ENCODE data around the gene NOD2.

NOD2 gene

DNA sequence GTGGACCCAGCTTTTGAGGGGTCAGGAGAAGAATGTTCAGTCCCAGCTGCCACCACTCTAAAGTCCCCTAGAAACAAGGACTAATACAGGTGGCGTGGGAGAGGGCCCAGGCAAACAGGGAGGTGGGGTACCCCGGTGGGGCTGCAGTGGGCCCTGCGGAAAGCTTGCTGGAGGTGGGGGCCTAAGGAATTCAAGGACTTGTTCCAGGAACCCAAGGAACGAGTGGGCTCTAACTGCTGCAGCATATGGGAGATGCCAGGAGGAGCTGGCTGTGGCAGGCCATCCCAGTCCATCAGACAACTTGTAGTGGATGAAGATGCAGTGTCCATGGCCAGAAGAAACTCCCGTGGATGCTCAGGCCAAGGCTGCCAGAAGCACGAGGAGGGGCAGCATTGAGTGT lies 22.9 kb upstream of the NOD2 start:
- DNase-seq (ENCODE audit: low read depth, low spot score) = no peak

DNA sequence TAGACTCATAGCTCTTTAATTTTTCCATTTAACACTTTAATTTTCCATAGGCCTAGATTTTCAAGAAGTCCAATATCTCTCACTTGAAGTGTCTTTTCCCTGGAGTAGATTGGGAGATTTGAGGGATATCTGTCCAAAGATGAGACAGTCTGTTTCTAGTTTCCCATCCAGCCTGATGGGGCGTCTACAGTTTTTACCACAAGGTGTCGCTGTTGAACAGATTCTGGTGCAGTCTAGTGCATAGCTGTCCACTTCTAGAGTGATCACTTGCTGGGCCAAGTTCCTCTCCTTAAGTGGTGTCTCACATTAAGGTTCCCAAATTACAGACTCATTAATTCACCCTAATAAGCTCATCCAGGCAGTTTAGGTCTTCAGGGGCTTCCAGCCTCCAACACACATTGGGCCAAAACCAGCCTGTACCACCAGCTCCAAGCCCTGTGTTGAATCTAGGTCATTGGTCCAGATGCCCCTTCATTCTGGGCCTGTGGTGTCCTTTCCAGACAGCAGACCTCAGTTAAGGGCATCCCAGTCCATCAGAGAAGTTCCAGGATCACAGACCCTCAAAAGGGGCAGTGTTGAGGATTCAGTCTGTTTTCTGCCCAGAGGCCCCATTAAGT lies 21.7 kb upstream of the NOD2 start:
- DNase-seq (ENCODE audit: low read depth, low spot score) = no peak

DNA sequence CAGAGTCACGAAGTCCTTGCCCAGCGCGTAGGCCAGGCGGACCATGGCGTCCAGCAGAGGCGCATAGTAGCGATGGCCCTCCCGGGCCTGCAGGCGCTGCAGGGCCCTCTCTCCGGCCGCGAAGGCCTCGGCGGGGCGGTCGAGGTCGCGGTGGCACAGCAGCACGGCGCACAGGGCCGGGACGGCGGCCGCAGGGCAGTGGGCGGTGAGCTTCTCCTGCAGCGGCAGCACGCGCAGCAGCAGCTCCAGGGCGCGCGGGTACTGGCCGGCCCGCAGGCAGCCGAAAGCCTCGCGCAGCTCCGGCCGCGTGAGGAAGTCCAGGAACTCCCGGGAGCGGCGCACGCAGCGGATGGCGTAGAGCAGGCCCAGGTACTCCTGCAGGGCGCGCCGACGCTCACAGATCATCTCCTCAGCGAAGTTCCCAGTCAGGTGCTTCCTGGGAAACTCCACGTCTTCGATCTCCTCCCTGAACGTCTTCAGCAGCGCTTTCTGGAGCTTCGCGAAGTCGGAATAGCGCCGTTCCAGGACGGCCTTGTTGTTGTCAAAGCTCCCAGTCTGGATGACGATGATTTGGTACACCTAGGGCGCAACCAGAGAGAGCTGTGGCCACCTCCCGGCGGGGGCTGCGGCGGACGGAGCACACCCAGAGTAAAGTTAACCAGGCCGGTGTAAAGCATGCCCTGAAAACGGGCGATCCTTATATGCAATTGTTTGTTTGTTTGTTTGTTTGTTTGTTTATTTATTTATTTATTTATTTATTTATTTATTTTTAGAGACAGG lies 19.7 kb upstream of the NOD2 start:
- no peak for DNase-seq (ENCODE audit: low read depth, low spot score)

DNA sequence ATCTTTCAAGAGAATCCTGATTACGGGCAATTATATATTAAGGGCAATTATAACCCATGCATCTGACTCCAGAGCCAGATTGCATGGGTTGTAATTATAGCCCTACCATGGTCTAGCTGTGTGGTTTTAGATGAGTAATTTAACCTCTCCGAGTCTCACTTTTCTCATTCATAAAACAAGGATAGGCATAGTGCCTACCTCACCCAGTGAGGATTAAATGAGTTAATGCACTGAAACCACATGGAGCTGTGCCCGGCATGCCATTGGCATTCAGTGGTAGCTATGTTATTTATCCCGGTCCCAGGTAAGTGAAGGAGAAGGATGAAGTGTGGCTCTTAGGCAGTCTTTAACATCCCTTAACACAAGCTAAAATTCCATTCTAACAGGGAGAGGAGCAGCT lies 18.6 kb upstream of the NOD2 start:
- DNase-seq (ENCODE audit: low read depth, low spot score) = no peak

DNA sequence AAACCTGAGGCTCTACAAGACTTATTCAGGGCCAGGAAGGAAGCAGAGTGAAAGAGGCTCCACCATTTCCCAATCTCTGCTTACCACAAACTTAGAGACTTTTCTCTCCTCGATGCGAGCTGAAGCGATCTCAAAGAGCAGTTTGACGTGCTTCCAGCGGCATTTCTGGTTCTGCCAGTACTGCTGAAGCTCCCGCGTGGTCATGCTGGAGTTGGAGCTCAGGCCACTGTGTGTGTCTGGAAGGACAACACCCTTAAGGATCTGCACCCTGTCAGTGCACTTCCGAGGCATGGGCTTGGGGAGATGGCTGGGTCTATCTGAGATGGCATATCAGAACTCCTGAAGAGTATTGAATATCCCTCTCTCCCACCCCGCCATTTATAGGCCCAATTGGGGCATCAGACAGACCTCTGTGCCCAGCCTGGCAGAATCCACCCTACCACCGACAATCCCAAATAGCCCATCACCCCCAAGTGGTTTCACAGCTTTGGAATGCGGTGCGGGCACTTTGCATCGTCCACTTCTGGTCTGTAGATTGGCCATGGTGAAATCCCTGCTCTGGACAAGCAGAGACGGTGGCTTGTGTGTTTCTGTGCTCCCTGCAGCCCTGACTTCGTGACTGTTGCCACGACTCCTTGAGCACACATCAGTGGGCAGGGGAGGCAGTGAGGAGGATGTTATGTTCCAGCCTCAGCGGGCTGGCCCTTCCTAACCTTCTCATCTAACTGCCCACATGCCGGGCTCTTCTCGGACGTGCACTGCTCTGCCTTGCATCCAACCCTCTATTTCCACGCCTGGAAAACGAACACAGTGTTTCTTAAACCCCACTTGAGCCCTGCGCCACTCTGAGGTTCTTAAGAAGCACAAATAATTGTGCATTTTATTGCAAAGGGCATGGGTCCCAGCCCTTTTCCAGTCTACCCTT lies 17.5 kb upstream of the NOD2 start:
- no peak for DNase-seq (ENCODE audit: low read depth, low spot score)

DNA sequence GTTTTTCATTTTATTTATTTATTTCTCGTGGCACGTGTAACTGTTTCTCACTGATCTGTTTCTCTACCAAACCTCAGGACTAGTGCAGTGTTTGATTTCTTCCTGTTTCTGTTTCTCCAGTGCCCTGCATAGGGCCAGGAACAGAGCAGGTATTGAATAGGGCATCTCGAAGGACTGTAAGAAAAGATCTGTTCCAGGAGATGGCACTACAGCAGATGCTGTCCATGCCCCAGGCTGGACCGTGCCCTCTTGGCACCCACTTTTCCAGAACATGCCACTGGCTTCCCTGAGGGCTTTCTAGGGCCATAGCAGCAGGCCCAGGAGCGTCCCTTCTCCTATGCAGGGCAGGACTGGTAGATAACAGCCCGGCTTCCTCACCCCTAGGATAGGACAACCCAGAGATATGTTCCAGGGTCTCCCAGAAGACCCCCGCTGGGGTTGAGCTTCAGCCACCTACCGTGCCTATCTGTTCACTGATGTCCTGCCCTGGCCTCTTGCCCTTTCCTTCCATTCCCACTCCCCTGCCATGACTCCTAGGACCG lies 16.7 kb upstream of the NOD2 start:
- DNase-seq (ENCODE audit: low read depth, low spot score) = no peak

DNA sequence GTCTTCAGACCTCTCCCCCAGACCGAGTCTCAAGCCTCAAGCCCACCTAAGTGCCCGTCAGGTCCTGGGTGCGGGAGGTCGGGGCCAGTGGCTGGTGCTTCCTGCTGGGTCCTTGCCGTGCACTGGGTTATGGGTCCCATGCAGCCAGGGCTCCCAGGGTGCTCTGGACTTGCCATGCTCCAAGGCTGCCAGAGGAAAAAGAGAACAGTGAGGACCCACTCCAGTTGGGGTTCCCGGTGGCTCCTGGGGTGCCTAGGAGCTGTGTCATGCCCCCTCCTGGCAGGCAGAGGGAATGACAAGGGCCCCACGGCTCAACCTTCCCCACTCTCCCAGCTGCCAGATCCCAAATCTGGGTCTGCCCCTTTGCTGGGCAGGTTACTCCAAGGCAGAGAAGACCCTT lies 16.1 kb upstream of the NOD2 start:
- DNase-seq (ENCODE audit: low read depth, low spot score) = no peak

DNA sequence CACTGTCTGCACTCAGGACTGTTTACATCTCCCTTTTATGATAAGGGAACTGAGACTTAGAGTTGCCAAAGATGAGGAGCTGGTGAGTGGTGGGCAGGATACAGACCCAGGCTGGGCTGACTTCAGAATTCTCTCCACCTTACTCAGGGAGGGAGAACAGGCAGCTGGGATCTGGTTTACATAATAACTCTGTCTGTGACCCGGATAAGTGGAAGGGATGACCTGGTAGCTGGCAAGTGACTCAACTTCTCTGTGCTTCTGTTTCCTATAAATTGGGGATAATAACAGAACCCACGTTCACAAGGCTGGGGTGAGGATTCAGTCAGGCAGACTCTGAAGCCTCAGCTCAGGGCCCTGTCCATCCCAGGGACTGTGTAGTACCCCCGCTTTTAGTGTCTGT lies 14.9 kb upstream of the NOD2 start:
- DNase-seq (ENCODE audit: low read depth, low spot score) = no peak

DNA sequence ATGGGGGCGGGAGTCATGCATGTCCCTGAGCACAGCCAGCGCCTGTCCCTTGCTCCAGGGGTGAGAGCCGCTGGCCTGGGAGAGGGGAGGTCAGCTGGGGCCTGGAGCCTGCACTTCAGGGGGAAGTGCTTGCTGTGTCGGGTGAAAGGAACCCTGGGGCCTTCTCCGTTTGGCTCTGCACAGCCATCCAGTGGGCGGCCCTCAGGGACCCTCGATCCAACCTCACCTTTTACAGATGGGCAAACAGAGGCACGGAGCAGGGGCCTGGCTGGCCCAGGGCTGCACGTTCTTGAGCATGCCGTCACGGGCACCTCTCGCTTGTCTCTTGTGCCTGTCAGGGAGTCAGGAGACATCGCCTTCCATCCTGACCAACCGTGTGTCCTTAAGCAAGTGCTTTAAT lies 14.1 kb upstream of the NOD2 start:
- DNase-seq (ENCODE audit: low read depth, low spot score) = no peak

DNA sequence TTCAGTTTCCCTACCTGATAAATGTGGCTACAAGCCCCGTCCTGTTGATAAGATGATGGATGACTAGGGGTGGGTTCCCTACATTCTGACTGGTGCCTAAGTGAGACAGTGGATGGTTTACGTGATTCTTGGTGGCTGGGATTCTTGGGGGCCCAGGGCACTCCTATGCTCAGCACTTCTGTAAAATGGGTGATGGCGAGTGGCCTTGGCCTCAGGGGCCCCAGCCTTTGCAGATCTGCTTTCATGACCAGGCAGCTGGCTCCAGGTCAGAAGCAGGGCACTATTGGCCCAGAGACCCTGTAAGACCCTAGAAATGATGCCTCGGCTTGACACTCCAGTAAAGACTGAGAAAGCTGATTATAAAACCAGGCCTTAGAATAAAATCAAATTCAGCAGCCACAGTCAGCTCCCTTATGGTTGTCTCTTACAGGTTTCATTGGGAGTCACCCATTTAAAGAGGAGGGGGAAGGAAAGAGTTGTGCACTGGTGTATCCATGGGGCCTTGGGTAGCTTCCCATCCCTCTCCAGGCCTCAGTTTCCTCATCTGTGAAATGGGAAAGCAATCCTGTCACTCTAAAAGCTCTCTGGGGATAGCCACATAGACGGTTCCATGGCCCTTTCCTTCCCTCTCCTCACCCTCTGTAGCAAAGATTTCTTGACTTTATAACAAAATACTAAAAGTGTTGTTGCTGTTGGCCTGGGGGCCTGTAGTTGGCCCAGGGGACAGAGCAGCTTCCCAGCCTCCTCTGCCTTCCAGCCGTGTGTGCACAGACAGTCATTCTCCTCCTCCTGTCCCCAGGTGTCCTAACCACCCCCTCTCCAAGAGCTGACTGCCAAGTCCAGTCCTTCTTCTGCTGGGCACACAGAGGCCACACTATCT lies 13.5 kb upstream of the NOD2 start:
- no peak for DNase-seq (ENCODE audit: low read depth, low spot score)

DNA sequence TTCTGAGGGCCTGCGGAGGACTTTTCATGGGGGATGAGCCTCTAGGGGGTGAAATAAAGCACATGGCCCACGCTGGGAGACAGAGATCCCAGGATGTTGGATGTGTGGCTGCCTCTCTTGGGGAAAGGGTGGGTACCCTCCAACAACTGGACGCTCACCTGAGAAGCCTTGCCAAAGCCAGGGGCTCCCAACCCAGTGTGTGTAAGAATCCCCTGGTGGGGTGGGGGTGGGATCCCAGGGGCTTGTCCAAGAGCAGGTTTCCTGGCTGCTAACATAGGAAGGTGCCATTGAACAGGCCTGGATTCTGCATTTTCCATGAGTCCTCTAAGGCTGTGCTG lies 12.9 kb upstream of the NOD2 start:
- DNase-seq (ENCODE audit: low read depth, low spot score) = no peak

DNA sequence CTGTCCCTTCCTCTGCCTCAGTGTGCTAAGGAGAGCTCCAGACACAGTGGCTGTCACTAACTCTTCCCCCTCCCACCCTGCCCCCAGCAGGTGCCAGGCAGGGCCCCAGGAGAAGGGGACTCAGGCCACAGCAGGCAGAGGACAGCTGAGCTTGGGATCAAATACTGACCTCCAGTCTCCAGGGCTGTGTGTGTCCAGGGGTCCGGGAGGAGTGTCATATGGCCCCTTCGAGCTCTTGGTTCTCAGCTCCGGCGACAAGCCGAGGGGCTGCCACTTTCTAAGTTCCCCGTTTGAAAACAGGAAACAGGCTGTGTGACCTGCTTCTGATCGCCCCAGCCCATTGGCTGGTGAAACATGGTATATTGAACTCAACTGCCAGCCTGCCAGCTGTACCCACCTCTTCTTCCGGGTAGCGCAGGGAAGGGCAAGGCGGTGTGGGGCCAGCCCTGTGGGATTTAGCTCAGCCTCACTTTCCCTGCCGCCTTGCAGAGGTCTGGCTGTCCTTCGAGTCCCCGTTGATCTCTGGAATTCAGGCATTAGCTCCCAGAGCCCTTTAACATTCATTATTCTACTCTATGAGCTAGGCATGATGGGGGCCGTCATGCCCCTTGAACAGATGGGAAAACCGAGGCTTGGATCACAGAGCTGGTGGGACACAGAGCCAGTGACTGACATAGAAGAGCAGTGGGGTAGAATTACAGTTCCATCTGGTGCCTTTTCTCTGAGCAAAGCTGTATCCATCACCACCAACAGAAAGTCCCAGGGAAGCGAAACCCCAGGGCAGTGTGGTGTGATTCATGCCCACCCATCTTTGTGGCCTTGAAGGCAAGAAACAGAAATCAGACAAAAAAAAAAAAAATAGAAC lies 12.2 kb upstream of the NOD2 start, which contains the start of gene SNX20:
Gene SNX20, minus strand, starts transcription at position 292 of the 865 bp plus-strand sequence. CDS start 3,786 bp downstream, outside the sequence.
- DNase-seq (ENCODE audit: low read depth, low spot score) = no peak

DNA sequence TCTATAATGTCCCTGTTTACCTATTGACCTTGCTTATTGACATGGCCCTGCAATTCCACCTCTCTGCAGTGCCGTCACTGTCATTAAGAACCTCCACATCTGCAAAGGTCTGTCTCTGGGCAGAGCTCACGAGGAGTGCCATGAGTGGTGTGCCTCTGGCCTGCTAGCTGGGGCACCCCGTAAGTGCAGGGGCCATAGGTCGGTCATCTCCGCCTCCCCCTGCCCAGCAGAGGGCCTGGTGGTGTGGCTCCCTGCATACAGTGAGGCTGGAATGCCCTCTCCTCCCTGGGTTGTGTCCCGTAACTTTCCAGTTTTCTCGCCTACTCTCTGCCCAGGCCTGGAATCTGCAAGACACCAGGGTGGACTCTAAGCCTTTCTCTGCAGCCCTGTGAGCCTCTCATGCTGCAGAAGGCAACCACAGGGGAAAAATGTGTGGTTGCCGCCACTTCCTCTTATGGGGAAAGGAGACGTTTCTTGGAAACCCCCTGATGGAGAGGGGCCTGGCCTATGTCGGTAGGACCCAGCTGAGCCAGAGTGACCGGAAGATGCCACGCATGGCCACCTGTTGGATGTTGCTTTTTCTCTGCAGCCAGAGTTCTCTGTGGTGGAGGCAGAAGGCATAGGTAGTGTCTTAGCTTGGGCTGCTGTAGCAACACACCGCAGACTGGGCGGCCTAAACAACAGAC lies 9.6 kb upstream of the NOD2 start:
- DNase-seq (ENCODE audit: low read depth, low spot score) = no peak

DNA sequence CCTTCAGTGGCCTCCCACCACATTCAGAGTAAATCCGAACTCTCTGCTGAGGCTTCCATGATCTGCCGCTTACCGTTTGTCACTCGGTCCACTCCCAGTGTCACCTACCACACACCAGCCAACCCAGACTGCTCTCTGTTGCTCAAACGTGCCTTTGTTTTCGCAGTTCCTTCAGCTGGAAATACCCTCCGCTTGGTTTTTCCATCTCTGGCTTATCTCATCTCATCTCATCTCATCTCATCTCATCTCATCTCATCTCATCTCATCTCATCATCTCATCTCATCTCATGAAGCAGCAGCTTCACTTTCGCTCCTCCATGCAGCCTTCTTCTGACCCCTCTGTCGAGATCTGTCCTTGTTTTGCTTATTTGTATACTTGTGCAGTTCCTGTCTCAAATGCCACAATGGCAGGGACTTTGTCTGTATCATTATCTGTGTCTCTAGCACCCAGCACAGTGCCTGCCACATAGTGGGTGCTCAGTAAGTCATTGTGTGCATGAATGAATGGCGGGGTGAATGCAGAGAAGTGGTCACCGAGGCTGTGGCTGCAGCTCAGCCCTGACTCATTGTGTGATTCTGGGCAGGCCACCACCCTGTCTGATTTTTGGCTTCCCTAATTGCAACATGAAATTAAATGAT lies 8.5 kb upstream of the NOD2 start:
- DNase-seq (ENCODE audit: low read depth, low spot score) = no peak

DNA sequence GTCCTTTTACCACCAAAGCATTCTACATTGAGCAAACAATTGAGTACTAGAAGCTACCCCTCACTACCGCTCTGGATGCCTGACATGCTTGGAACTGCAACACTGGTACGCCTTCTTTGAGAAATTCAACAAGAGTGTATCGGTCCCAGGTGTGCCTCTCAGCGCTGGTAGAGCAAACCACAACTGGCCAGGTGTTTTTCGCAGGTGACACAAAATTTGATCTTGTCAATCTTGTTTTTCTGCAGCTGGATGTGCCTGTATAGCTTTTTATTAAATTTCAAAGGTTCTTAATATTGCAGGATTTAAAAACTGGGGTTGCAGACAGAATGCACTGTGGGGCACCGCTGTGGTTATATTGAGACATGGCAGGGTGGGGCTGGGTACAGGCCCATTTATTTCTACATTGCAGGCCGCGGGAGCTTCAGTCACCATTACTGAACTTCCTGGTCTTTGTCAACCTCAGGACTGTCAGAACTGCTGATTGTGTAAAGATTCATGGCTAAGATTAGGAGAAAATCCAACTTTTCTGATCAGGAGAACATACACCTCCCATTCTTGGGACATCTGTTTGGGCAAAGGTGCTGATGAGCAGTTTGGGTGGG lies 7.8 kb upstream of the NOD2 start:
- DNase-seq (ENCODE audit: low read depth, low spot score) = no peak

DNA sequence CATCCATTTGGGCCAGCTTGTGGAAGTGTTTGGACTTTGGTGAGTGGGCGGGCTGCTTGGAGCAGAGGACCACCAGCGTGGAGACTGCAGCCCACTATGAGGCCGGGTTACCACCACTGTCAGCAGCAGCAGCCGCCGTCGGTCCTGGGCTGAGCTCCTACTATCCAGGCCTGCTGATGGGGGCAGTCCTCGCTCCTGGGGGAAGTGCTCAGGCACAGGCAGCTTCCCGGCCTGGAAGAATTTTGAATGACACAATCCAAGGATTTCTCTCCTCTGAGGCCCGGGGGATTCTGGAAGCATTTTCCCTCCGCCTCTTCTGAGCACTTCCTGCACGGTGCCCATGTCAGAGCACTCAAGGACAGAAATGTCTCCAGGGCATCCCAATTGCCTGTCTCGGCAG lies 5.3 kb upstream of the NOD2 start:
- no peak for DNase-seq (ENCODE audit: low read depth, low spot score)

DNA sequence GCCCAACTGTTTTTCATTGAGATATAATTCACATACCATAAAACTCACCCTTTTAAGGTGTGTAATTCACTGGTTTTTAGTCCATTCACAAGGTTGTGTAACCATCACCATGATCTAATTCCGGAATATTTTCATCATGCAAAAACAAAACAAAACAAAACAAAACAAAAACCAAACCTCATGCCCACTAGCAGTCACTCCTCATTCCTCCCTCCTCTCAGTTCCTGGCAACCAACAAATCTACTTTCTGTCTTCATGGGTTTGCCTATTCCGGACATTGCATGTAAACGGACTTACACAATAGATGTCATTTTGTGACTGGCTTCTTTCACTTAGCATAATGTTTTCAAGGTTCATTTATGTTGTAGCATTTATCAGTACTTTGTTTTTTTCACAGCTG lies 4.5 kb upstream of the NOD2 start:
- no peak for DNase-seq (ENCODE audit: low read depth, low spot score)

DNA sequence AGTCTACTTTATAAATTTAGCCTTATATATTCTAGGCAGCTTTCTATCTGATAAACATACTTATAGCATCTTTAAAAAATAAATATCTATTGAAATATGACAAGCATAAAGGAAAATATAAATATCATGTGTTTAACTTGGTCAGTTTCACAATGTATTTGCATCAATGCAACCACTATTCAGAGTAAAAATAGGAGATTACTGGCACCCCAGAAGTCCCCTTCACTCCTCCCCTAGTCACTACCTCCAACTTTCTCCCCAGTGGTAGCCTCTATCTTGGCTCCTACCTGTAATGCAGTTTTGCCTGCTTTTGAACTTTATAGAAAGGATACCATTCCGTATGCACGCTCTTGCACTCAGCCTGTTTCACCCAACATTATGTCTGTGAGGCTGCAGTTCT lies 3.2 kb upstream of the NOD2 start:
- DNase-seq (ENCODE audit: low read depth, low spot score) = no peak

DNA sequence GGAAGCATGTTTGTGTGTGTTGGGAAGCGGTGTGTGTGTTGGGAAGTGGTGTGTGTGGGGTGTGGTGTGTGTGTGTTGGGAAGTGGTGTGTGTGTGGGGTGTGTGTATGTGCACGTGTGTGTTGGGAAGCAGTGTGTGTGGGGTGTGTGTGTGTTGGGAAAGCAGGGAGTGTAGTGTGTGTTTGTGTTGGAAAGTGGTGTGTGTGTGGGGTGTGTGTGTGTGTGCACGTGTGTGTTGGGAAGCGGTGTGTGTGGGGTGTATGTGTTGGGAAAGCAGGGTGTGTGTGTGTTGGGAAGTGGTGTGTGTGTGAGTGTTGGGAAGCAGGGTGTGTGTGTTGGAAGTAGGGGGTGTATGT lies 785 bp upstream of the NOD2 start:
- DNase-seq (ENCODE audit: low read depth, low spot score) = no peak
